B cell (primary cell): ENCODE results near the gene SEC16A. TPM values are rescaled to one million over a fixed set of nuclear protein-coding genes. Genes with fewer than 3 reads are reported as not detected.

Experiments used
- ATAC-seq: fragments of 200-7000 bp; cut with Tn5 transposase; one replicate; pipeline ENCODE4 v1.10.0; 2021; ENCODE audit warnings: low read depth, mild to moderate bottlenecking, moderate number of reproducible peaks, moderate library complexity
- CTCF ChIA-PET: fragments of 350-600 bp; sonication (Branson Sonifier 250); formaldehyde crosslinking; loops from one replicate; lab custom pipeline; 2021; ENCODE audit warnings: antibody characterized with exemption, inconsistent platforms; lab: Charles Lee
- POLR2A ChIA-PET: fragments of 350-600 bp; sonication (Branson Sonifier 250); formaldehyde crosslinking; loops from one replicate; lab custom pipeline; 2021; ENCODE audit warnings: antibody characterized with exemption; lab: Charles Lee
- DNase-seq: peaks from one replicate; pipeline ENCODE4 v3.0.0; 2013
- H2AFZ ChIP-seq: 2 replicates; pipeline ENCODE4 v1.6.1; 2012; ENCODE audit warnings: mild to moderate bottlenecking, low read depth, low read length; ENCODE audit not compliant: insufficient read depth, poor library complexity, severe bottlenecking
- H3K27ac ChIP-seq, 2 donors: 1 replicate in 1 of 2; 2 replicates in 1 of 2; pipeline ENCODE4 v1.5.1; 2012 to 2013; ENCODE audit warnings: low read length in 2 of 2, mild to moderate bottlenecking in 2 of 2, moderate library complexity in 1 of 2
- H3K27me3 ChIP-seq, 4 experiments: fragments of 200-600 bp in 1 of 4; sonication (generic) in 1 of 4; replicated peaks in 1 of 4; 1 replicate in 2 of 4; 2 replicates in 2 of 4; pipeline versions ENCODE4 v1.6.1 to v1.7.0; 2013 to 2016; ENCODE audit warnings: low read length in 3 of 4, mild to moderate bottlenecking in 2 of 4, mixed read lengths in 1 of 4, moderate library complexity in 1 of 4; ENCODE audit not compliant: insufficient read depth in 4 of 4, control insufficient read depth in 3 of 4; ENCODE audit errors: control extremely low read depth in 1 of 4
- H3K36me3 ChIP-seq, 2 experiments: replicated peaks in 1 of 2; 1 replicate in 1 of 2; 2 replicates in 1 of 2; pipeline versions ENCODE4 v1.6.1 to v1.7.1; 2013; ENCODE audit warnings: low read length in 1 of 2; ENCODE audit not compliant: insufficient read depth in 2 of 2, control insufficient read depth in 1 of 2; ENCODE audit errors: control extremely low read depth in 1 of 2, extremely low read depth in 1 of 2
- H3K4me1 ChIP-seq, 2 donors: fragments of 200-600 bp in 1 of 2; sonication (generic) in 1 of 2; 1 replicate in 1 of 2; 2 replicates in 1 of 2; pipeline versions ENCODE4 v1.5.1 to v1.6.1; 2013 to 2017; ENCODE audit warnings: low read length in 2 of 2; ENCODE audit not compliant: control insufficient read depth in 2 of 2, insufficient read depth in 2 of 2
- H3K4me2 ChIP-seq: replicated peaks from 2 replicates; pipeline ENCODE3; 2012; ENCODE audit warnings: mild to moderate bottlenecking, low read depth, low read length; ENCODE audit not compliant: poor library complexity, severe bottlenecking
- H3K4me3 ChIP-seq, 5 experiments: fragments of 200-600 bp in 1 of 5; sonication (generic) in 1 of 5; 1 replicate in 3 of 5; 2 replicates in 2 of 5; pipeline versions ENCODE4 v1.5.1 to v1.7.0; 2011 to 2016; ENCODE audit warnings: low read length in 4 of 5, mild to moderate bottlenecking in 4 of 5, low read depth in 2 of 5, control low read depth in 1 of 5, moderate library complexity in 1 of 5; ENCODE audit not compliant: insufficient read depth in 1 of 5; ENCODE audit errors: control extremely low read depth in 1 of 5, extremely low read depth in 1 of 5
- H3K79me2 ChIP-seq: fragments of 200-600 bp; sonication (generic); one replicate; pipeline ENCODE4 v1.6.0; 2016; ENCODE audit warnings: low read length; ENCODE audit not compliant: control insufficient read depth, insufficient read depth
- H3K9ac ChIP-seq: fragments of 200-600 bp; sonication (generic); 2 replicates; pipeline ENCODE4 v1.6.1; 2017; ENCODE audit warnings: mild to moderate bottlenecking, low read length, moderate library complexity
- H3K9me3 ChIP-seq, 3 donors: one replicate each; pipeline versions ENCODE4 v1.6.1 to v1.7.1; 2013; ENCODE audit warnings: low read length in 2 of 3; ENCODE audit not compliant: control insufficient read depth in 2 of 3, insufficient read depth in 1 of 3; ENCODE audit errors: control extremely low read depth in 1 of 3
- H4K20me1 ChIP-seq: 2 replicates; pipeline ENCODE4 v1.6.0; 2012; ENCODE audit warnings: mild to moderate bottlenecking, low read length; ENCODE audit not compliant: insufficient read depth, control insufficient read depth, poor library complexity, severe bottlenecking
- H3K27ac Mint-ChIP-seq: one replicate; pipeline ENCODE4 v1.8.0; 2021; ENCODE audit warnings: mixed read lengths
- H3K27me3 Mint-ChIP-seq: one replicate; pipeline ENCODE4 v1.8.0; 2021; ENCODE audit warnings: mixed read lengths
- H3K4me1 Mint-ChIP-seq: one replicate; pipeline ENCODE4 v1.8.0; 2021; ENCODE audit warnings: mixed read lengths
- H3K4me3 Mint-ChIP-seq: one replicate; pipeline ENCODE4 v1.8.0; 2021; ENCODE audit warnings: mixed read lengths
- H3K9me3 Mint-ChIP-seq: one replicate; pipeline ENCODE4 v1.8.0; 2022; ENCODE audit warnings: mixed read lengths; ENCODE audit not compliant: insufficient read depth
- EZH2 ChIP-seq: IDR thresholded peaks from 2 replicates; pipeline ENCODE4 v1.6.1; 2012; ENCODE audit warnings: borderline replicate concordance, low read depth, mild to moderate bottlenecking, moderate library complexity, low read length; ENCODE audit not compliant: insufficient read depth, poor library complexity, severe bottlenecking
- WGBS: methylation state at CpG from one replicate; pipeline ENCODE4 v1.1.5; 2013; ENCODE audit warnings: missing lambda C conversion rate; ENCODE audit not compliant: insufficient coverage; 5-methylcytosine and 5-hydroxymethylcytosine counted together
- intact Hi-C: fragments of 100-400 bp; cut with micrococcal nuclease; formaldehyde crosslinking; loops from one replicate; pipeline ENCODE4 v1.10.0; 2022
- polyA plus RNA-seq: library from polyadenylated mRNA; depleted of rRNA; stranded (reverse); fragments of >200 nt; gene quantifications from 2 replicates; pipeline ENCODE4 v1.2.3, GENCODE V29; 2012
- total RNA-seq, 2 donors: library from RNA; stranded (reverse); fragments of 120-200 nt in 1 of 2; gene quantifications; 1 replicate in 1 of 2; 2 replicates in 1 of 2; pipeline versions ENCODE4 v1.2.3 to v1.2.4, GENCODE V29; 2013 to 2022
- TF ChIP-seq, protein P1 (sequence below): fragments of 200-600 bp; IDR thresholded peaks from one replicate; pipeline ENCODE4 v1.8.0; 2022; ENCODE audit warnings: antibody characterized with exemption, mild to moderate bottlenecking

Gene SEC16A
- total and polyA plus RNA-seq, 2 donors (not counting 1 experiment from before 2014, with no cell fraction given), result 31.7 to 73.4 TPM

DNA sequence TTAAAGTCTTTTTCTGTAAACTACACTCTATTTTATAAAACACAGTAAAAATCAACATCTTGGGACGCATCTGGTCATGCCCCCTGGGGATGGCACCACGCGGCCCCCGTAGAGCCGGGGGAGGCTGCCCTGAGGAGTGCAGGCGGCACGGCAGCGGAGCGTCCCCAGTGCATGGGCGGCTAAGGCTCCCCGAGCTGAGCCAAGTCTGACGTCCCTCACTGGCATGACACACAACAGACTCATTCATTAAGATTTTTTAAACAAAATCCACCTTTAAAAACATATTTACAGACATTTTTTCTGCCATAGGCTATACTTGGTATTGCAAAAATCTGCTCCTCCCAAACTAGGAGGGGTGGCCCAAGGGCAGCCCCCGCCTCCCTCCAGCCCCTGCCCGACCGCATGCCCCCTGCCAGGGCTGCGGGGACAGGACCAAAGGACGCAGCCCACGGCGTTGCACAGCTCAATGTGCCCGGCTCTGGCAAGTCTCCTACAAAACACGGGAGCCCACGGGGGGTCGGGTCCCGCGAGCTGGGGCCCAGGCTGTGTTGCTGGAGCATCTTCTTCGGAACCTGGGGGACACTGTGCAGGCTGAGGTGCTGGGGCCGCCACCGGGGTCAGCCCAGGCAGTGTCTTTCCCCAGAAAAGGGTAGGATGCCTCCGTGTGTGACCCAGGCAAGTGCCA is 11.8 kb upstream of the SEC16A start:
- Histone ChIP-seq H3K27me3 (no peaks in the 10 kb centered on the region), H3K36me3 (peaks cover 0 to 28% of the 10 kb centered on the region in 2 experiments), H3K4me3 (no peak overlapping the region), H2AFZ (no peak overlapping the region), H3K4me1 (no peaks in the 10 kb centered on the region), H3K9ac (no peak overlapping the region), H3K79me2 (no peaks in the 10 kb centered on the region), H3K27ac (no peak overlapping the region), H3K9me3 (no peaks in the 10 kb centered on the region), H4K20me1 (peaks cover 15% of the 10 kb centered on the region), H3K4me2 (no peak overlapping the region)
- H3K4me3 Mint-ChIP-seq, result no peak overlapping the region
- POLR2A ChIA-PET, result no interaction called here
- DNase-seq, result no peak
- 96% methylated on average over 29 of the region's 29 CpGs for WGBS
- no peak overlapping the region for H3K27ac Mint-ChIP-seq
- H3K9me3 Mint-ChIP-seq, result no peaks in the 10 kb centered on the region
- CTCF ChIA-PET, result no interaction called here
- no peaks in the 10 kb centered on the region for H3K27me3 Mint-ChIP-seq
- no peak for TF ChIP-seq EZH2
- TF ChIP-seq, protein P1, sequence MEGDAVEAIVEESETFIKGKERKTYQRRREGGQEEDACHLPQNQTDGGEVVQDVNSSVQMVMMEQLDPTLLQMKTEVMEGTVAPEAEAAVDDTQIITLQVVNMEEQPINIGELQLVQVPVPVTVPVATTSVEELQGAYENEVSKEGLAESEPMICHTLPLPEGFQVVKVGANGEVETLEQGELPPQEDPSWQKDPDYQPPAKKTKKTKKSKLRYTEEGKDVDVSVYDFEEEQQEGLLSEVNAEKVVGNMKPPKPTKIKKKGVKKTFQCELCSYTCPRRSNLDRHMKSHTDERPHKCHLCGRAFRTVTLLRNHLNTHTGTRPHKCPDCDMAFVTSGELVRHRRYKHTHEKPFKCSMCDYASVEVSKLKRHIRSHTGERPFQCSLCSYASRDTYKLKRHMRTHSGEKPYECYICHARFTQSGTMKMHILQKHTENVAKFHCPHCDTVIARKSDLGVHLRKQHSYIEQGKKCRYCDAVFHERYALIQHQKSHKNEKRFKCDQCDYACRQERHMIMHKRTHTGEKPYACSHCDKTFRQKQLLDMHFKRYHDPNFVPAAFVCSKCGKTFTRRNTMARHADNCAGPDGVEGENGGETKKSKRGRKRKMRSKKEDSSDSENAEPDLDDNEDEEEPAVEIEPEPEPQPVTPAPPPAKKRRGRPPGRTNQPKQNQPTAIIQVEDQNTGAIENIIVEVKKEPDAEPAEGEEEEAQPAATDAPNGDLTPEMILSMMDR, result no peak
- no peaks in the 10 kb centered on the region for H3K4me1 Mint-ChIP-seq
- intact Hi-C loops, result no loop called here
- ATAC-seq, result no peak

DNA sequence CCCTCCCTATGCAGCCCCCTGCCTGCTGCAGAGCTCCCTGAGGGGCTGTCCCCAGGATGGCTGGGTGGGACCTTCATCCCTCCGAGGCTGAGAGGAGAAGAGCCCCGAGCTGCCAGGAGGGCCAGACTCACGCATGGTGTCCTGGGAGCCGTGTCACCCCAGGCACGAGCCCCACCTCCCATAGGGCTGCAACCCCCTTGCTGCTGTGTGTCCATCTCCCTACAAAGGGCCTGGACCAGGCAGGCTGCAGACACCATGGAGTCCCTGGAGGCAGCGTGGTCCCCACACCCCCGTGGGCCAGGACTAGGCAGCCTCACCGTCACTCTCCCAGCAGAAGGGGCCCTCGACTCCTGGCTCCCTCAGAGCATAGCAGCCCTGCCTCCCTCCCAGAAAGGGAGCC is 11.2 kb upstream of the SEC16A start:
- no peak overlapping the region for H3K4me3 ChIP-seq
- no peaks in the 10 kb centered on the region for H3K9me3 ChIP-seq
- Mint-ChIP-seq H3K27me3 (no peaks in the 10 kb centered on the region), H3K4me1 (no peaks in the 10 kb centered on the region), H3K9me3 (no peaks in the 10 kb centered on the region), H3K4me3 (no peak overlapping the region), H3K27ac (no peak overlapping the region)
- no peak overlapping the region for H2AFZ ChIP-seq
- intact Hi-C loops, result no loop called here
- H4K20me1 ChIP-seq, result peaks cover 15% of the 10 kb centered on the region
- CTCF ChIA-PET, result no interaction called here
- H3K79me2 ChIP-seq, result no peaks in the 10 kb centered on the region
- H3K4me2 ChIP-seq, result no peak overlapping the region
- DNase-seq, result no peak
- H3K4me1 ChIP-seq, result no peaks in the 10 kb centered on the region
- H3K9ac ChIP-seq, result no peak overlapping the region
- H3K27me3 ChIP-seq, result no peaks in the 10 kb centered on the region
- POLR2A ChIA-PET, result no interaction called here
- ATAC-seq, result no peak
- H3K36me3 ChIP-seq, result peaks cover 0 to 23% of the 10 kb centered on the region in 2 experiments
- no peak overlapping the region for H3K27ac ChIP-seq
- WGBS, result 82% methylated on average over 8 of the region's 9 CpGs
- TF ChIP-seq EZH2, result no peak
- TF ChIP-seq, protein P1, result no peak
